Left ventricle myocardium superior (tissue), 1 donor: Measurements from ENCODE around the gene LFNG. TPM values are rescaled to one million over a fixed set of nuclear protein-coding genes. Genes with fewer than 3 reads are reported as not detected.

ENCODE experiments used
- ATAC-seq: fragments of 200-7000 bp; cut with Tn5 transposase; one replicate; pipeline ENCODE4 v1.9.1; 2020; ENCODE audit warnings: mild to moderate bottlenecking, moderate library complexity
- DNase-seq: peaks from one replicate; pipeline ENCODE4 v3.0.0-alpha.2; 2020
- intact Hi-C: fragments of 100-400 bp; cut with micrococcal nuclease; formaldehyde crosslinking; loops from one replicate; pipeline ENCODE4 v1.11.0; 2022
- total RNA-seq: library from RNA; stranded (reverse); fragmentation: NEBNext Ultra II Directional; extraction: Animal tissue kit (Norgen Biotek cat#: 25700); gene quantifications from one replicate; pipeline ENCODE4 v1.2.1, GENCODE V29; 2021
- donor health status: DM: no; HTN: yes; CAD: no; lungs with severe emphysema.

LFNG gene
- total RNA-seq, 1 donor from 2014 or later = 6.4 TPM

GRCh38 chr7:2537981-2538851 is 18.6 kb downstream of the LFNG start:
- peak; percentile 28 for DNase-seq
- ATAC-seq = peak; percentile 7
- intact Hi-C loops = no loop called here

GRCh38 chr7:2539031-2539911 is 19.7 kb downstream of the LFNG start:
- intact Hi-C loops = no loop called here
- ATAC-seq (no peak), DNase-seq (peak; percentile 25)

DNA sequence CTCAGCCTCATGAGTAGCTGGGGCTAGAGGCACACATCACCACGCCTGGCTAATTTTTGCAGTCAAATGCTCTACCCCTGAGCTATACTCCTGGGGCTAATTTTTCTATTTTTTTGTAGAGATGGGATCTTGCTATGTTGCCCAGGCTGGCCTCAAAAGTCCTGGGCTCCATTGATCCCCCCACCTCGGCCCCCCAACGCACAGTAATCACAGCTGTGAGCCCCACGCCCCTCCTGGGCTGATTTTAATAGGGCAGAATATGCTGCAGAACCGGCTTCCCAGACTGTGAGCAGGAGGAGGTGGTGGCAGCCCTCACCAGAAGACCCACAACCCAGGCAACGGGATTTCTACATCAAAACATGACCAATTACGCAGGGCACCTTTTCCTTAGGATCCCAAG is 20.6 kb downstream of the LFNG start:
- no peak for ATAC-seq
- intact Hi-C loops = no loop called here
- DNase-seq = peak; percentile 17

- ATAC-seq = no peak
- intact Hi-C loops = no loop called here
Observed at GRCh38 chr7:2540641-2541051, 21.1 kb downstream of the LFNG start.

GRCh38 chr7:2541291-2542010 is 21.9 kb downstream of the LFNG start:
- no peak for ATAC-seq
- intact Hi-C loops = no loop called here

More at GRCh38 chr7:2540641-2541051, 21.1 kb downstream of the LFNG start:
- DNase-seq = no peak

GRCh38 chr7:2542011-2542915 is 22.7 kb downstream of the LFNG start:
- no peak for DNase-seq
- intact Hi-C loops = no loop called here
- no peak for ATAC-seq

More at GRCh38 chr7:2541291-2542010, 21.9 kb downstream of the LFNG start:
- DNase-seq = no peak

GRCh38 chr7:2542916-2543871 is 23.6 kb downstream of the LFNG start:
- intact Hi-C loops = no loop called here
- DNase-seq (no peak), ATAC-seq (no peak)

- intact Hi-C loops = no loop called here
- no peak for ATAC-seq
- DNase-seq = no peak
Observed at GRCh38 chr7:2544541-2545188, 25.1 kb downstream of the LFNG start.

- ATAC-seq (no peak), DNase-seq (no peak)
- intact Hi-C loops = no loop called here
Observed at GRCh38 chr7:2545746-2546425, 26.3 kb downstream of the LFNG start.

DNA sequence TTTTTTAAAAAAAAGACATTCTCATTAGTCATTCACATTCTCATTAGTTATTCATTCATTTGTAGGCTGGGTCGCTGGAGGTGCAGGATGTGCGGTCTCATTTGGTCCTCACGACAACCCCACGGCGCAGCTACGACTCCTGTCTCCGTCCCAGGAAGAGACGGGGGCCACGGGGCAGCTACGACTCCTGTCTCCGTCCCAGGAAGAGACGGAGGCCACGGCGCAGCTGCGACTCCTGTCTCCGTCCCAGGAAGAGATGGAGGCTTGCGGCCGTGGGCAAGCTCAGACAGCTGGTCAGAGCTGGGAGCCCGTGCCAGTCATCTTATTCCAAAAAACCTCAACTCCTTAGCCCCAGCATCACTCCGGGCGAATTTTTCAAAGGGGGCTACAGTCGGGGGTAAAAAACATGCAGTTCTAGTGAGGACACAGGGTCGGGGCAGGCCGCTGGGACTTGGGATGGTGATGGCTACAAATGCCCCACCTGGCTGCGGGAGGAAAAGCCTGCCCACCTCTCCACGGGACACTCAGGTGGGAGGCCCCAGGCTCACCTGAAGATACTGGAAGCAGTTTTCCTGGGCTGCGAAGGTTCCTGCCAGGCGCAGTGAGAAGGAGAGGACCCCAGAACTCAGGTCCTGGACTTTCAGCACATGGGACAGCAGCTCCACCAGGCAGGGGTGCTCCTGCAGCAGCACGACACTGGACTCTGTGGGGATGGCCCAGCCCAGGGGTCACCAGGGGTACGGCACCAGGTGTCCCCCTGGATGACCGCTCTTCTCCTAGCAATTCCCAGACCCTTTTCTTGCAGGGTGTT is 27.4 kb downstream of the LFNG start:
- ATAC-seq (no peak), DNase-seq (no peak)
- intact Hi-C loops = no loop called here

- intact Hi-C loops = no loop called here
Observed at GRCh38 chr7:2551418-2551817, 31.8 kb downstream of the LFNG start.

GRCh38 chr7:2553108-2553507 is 33.5 kb downstream of the LFNG start:
- intact Hi-C loops = no loop called here
- ATAC-seq = no peak
- DNase-seq = no peak

More at GRCh38 chr7:2551418-2551817, 31.8 kb downstream of the LFNG start:
- ATAC-seq = no peak
- no peak for DNase-seq

DNA sequence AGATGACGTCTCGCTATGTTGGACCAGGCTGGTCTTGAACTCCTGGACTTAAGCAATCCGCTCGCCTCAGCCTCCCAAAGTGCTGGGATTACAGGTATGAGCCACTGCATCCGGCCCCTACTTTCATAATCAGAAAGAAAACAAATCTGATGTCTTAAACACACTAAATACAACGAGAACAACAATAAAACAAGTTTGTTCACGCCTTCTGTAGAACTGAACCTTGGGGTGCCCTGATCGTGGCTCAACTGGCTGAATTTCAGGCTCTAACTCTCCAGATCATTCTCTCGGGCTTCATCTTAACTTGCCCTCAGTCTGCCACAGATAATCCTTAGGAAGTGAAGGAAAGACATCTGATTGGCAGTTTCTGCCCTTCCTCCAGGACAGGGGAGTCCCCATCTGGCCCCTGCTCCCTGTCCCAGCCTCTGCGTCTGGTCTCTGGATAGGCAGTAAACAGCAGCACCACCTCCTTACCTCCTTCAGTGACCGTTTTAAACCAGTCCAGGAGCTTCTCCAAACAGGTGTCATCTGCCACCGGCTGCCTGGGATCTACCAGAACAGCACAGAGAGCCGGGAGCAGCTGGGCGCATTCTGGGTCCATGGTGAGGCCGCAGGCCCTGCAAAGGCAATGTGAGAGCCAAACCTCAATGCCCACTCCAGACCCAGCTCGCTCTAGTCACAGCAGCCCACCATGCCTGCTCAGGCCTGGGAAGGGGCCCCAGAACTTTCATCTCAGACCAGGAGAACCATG is 34.4 kb downstream of the LFNG start:
- intact Hi-C loops = no loop called here
- DNase-seq = no peak
- ATAC-seq = no peak

- DNase-seq = no peak
Observed at GRCh38 chr7:2554661-2555111, 35.1 kb downstream of the LFNG start.

More at GRCh38 chr7:2554661-2555111, 35.1 kb downstream of the LFNG start:
- intact Hi-C loops = no loop called here
- no peak for ATAC-seq
